ENCODE measurements around the gene IKZF1.

GRCh38 chr7:50416527-50417182 lies 112.1 kb downstream of the IKZF1 start:
- TF ChIP-seq CTCF (IDR thresholded peaks at IDR 0.05) (peak; percentile 4), EZH2 (IDR thresholded peaks at IDR 0.05) (no peak), EZH2phosphoT487 (IDR thresholded peaks at IDR 0.05) (no peak)

Data from neural progenitor cell (in vitro differentiated cells).